Measurements from ENCODE around the gene SCAMP5. TPM values are rescaled to one million over a fixed set of nuclear protein-coding genes. Genes with fewer than 3 reads are reported as not detected.
A peak's percentile ranks its signal among the peaks of the same experiment; 100 is the strongest.

Gene SCAMP5
- total RNA-seq, 1 experiment from 2014 or later, result 7.0 TPM

DNA sequence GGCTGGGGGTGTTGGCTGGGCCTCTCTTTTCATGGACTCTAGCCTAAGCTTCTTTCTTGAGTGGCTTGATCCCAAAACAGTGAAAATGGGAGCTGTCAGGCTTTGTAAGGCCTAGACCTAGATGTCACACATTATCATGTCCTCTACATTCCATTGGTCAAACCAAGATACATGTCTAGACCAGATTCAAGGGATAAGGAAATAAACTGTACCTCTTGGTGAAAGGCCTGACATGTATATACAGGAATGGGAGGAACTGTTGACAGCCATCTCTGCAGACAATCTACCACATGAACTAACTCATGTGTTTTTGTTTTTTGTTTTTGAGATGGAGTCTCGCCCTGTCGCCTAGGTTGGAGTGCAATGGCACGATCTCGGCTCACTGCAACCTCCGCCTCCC lies 27.7 kb upstream of the SCAMP5 start:
- Histone ChIP-seq H3K4me3 (ENCODE audit: low read length) (no peak overlapping the region), H4K20me1 (ENCODE audit: low read length) (no peaks in the 10 kb centered on the region), H3K9me2 (replicated peaks; ENCODE audit: low read length) (no peaks in the 10 kb centered on the region), H3K27me3 (ENCODE audit: low read length) (no peaks in the 10 kb centered on the region), H3K36me3 (ENCODE audit: low read depth, low read length) (no peaks in the 10 kb centered on the region), H2AFZ (ENCODE audit: low read length) (no peak overlapping the region), H3K9me3 (ENCODE audit: low read length) (no peaks in the 10 kb centered on the region), H3K27ac (ENCODE audit: low read length) (no peak overlapping the region), H3F3A (ENCODE audit: low read length, unreplicated experiment) (no peaks in the 10 kb centered on the region), H3K4me1 (ENCODE audit: insufficient read depth, low read length) (peaks cover 11% of the 10 kb centered on the region), H3K4me2 (ENCODE audit: low read length) (no peak overlapping the region), H3K9ac (ENCODE audit: low read length) (no peak overlapping the region), H3K79me2 (ENCODE audit: low read length) (no peaks in the 10 kb centered on the region)
- intact Hi-C loops (cut with micrococcal nuclease), result no loop called here
- TF ChIP-seq, protein P1, sequence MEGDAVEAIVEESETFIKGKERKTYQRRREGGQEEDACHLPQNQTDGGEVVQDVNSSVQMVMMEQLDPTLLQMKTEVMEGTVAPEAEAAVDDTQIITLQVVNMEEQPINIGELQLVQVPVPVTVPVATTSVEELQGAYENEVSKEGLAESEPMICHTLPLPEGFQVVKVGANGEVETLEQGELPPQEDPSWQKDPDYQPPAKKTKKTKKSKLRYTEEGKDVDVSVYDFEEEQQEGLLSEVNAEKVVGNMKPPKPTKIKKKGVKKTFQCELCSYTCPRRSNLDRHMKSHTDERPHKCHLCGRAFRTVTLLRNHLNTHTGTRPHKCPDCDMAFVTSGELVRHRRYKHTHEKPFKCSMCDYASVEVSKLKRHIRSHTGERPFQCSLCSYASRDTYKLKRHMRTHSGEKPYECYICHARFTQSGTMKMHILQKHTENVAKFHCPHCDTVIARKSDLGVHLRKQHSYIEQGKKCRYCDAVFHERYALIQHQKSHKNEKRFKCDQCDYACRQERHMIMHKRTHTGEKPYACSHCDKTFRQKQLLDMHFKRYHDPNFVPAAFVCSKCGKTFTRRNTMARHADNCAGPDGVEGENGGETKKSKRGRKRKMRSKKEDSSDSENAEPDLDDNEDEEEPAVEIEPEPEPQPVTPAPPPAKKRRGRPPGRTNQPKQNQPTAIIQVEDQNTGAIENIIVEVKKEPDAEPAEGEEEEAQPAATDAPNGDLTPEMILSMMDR (conservative IDR thresholded peaks at IDR 0.05; ENCODE audit: low read depth, low read length), result no peak
- no peak for TF ChIP-seq EZH2 (IDR thresholded peaks at IDR 0.05; ENCODE audit: low read length, unreplicated experiment)
- no peak for TF ChIP-seq EZH2phosphoT487 (IDR thresholded peaks at IDR 0.05; ENCODE audit: borderline replicate concordance, low read length)
- no TSS peak for BruUV-seq (replicated peaks)
- no peak for ATAC-seq
- ChIA-PET POLR2A (ENCODE audit: unreplicated experiment) (interaction anchor here (0.6 kb wide), 2 partner anchors 215 to 257 kb away, joined by 4 to 11 read pairs; no protein-coding TSS in a partner anchor), CTCF (no interaction called here)
- DNase-seq, result no peak

DNA sequence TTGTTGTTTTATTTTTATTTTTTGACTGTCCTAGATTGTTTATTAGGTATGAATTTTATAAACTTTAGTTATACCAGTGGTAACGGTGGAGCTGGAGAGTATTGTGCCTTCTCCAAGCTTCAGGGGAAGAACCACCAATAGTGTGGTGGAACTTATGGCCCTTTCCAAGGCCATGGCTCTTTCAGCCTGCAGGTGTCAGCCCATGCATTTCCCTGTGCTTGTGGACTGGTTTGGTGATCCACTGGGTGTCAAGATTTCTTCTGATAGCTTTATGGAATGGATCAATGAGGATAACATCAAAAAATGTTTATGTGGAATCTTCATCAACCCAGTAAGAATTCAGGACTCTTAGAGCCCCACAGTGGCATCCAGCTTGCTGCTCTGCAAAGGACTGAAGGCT lies 19.2 kb upstream of the SCAMP5 start:
- Histone ChIP-seq H2AFZ (ENCODE audit: low read length) (no peak overlapping the region), H3K9ac (ENCODE audit: low read length) (no peak overlapping the region), H3K79me2 (ENCODE audit: low read length) (no peaks in the 10 kb centered on the region), H3K4me2 (ENCODE audit: low read length) (no peak overlapping the region), H3K27ac (ENCODE audit: low read length) (no peak overlapping the region), H3K4me1 (ENCODE audit: insufficient read depth, low read length) (peaks cover 7% of the 10 kb centered on the region; the same call in 1 of the 2 replicates), H3K9me2 (replicated peaks; ENCODE audit: low read length) (no peaks in the 10 kb centered on the region), H3K4me3 (ENCODE audit: low read length) (no peak overlapping the region), H3K27me3 (ENCODE audit: low read length) (no peaks in the 10 kb centered on the region; the same call in 1 of the 2 replicates), H3F3A (ENCODE audit: low read length, unreplicated experiment) (no peaks in the 10 kb centered on the region), H3K36me3 (ENCODE audit: low read depth, low read length) (no peaks in the 10 kb centered on the region), H3K9me3 (ENCODE audit: low read length) (no peaks in the 10 kb centered on the region), H4K20me1 (ENCODE audit: low read length) (no peaks in the 10 kb centered on the region)
- DNase-seq, result no peak
- no TSS peak for BruUV-seq (replicated peaks)
- no peak for ATAC-seq
- ChIA-PET POLR2A (ENCODE audit: unreplicated experiment) (interaction anchor here (0.6 kb wide), 1 partner anchor 13 kb away, joined by 3 read pairs; no protein-coding TSS in a partner anchor), CTCF (interaction anchor here (0.6 kb wide), 1 partner anchor 19 kb away, joined by 3 read pairs; no protein-coding TSS in a partner anchor)
- intact Hi-C loops (cut with micrococcal nuclease), result no loop called here
- TF ChIP-seq, protein P1 (conservative IDR thresholded peaks at IDR 0.05; ENCODE audit: low read depth, low read length), result peak; percentile 27; the same call in 1 of the 2 replicates
- TF ChIP-seq EZH2 (IDR thresholded peaks at IDR 0.05; ENCODE audit: low read length, unreplicated experiment), result no peak
- TF ChIP-seq EZH2phosphoT487 (IDR thresholded peaks at IDR 0.05; ENCODE audit: borderline replicate concordance, low read length), result no peak

DNA sequence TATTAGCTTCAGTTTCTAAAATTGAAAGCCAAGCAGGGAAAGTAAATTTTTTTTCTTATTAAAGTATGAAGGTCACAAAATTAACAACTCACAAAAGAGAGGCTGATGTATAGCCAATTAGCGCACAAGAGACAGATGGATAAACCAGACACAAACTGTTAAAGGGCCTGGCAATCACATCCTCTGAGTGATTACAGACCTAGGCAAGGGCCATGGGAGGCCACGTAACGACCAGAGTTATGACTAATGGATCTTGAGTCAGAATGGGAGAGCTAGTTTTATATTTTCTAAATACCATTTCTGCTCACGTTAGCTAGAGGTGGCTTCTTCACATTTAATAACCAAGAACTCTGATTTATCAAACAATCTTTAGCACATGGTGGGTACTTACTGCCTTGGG lies 17.8 kb upstream of the SCAMP5 start:
- TF ChIP-seq, protein P1 (conservative IDR thresholded peaks at IDR 0.05; ENCODE audit: low read depth, low read length), result no peak
- no peak for TF ChIP-seq EZH2phosphoT487 (IDR thresholded peaks at IDR 0.05; ENCODE audit: borderline replicate concordance, low read length)
- Histone ChIP-seq H3K9me3 (ENCODE audit: low read length) (no peaks in the 10 kb centered on the region), H3K27me3 (ENCODE audit: low read length) (no peaks in the 10 kb centered on the region; the same call in 1 of the 2 replicates), H3K36me3 (ENCODE audit: low read depth, low read length) (no peaks in the 10 kb centered on the region), H3K27ac (ENCODE audit: low read length) (no peak overlapping the region), H3K4me1 (ENCODE audit: insufficient read depth, low read length) (peaks cover 7% of the 10 kb centered on the region; the same call in 1 of the 2 replicates), H3K9ac (ENCODE audit: low read length) (no peak overlapping the region), H2AFZ (ENCODE audit: low read length) (no peak overlapping the region), H3K9me2 (replicated peaks; ENCODE audit: low read length) (no peaks in the 10 kb centered on the region), H3K4me3 (ENCODE audit: low read length) (no peak overlapping the region), H3K79me2 (ENCODE audit: low read length) (no peaks in the 10 kb centered on the region), H3K4me2 (ENCODE audit: low read length) (no peak overlapping the region), H3F3A (ENCODE audit: low read length, unreplicated experiment) (no peaks in the 10 kb centered on the region), H4K20me1 (ENCODE audit: low read length) (no peaks in the 10 kb centered on the region)
- BruUV-seq (replicated peaks), result no TSS peak
- ChIA-PET POLR2A (ENCODE audit: unreplicated experiment) (no interaction called here), CTCF (no interaction called here)
- ATAC-seq (no peak), DNase-seq (no peak)
- intact Hi-C loops (cut with micrococcal nuclease), result no loop called here

Measured in PC-3 (cell line).